K562 (cell line): ENCODE data around the gene BDH1. TPM values are rescaled to one million over a fixed set of nuclear protein-coding genes. Genes with fewer than 3 reads are reported as not detected.
A peak's percentile ranks its signal among the peaks of the same experiment; 100 is the strongest.

Experiments
- ARID2 ChIP-seq: fragments of 450-650 bp; IDR thresholded peaks from 2 replicates; pipeline ENCODE4 v1.6.1; 2017; ENCODE audit warnings: antibody characterized with exemption, mild to moderate bottlenecking
- CTBP1 ChIP-seq: fragments of 450-650 bp; IDR thresholded peaks from 2 replicates; pipeline ENCODE4 v1.6.1; 2016; ENCODE audit warnings: borderline replicate concordance
- CTCFL ChIP-seq: IDR thresholded peaks from 2 replicates; pipeline ENCODE4 v1.6.1; 2011; ENCODE audit warnings: borderline replicate concordance, low read depth, mild to moderate bottlenecking, moderate library complexity, low read length; ENCODE audit not compliant: insufficient read depth, poor library complexity, severe bottlenecking
- ETV6 ChIP-seq, 3 experiments: fragments of 150-350 bp in 1 of 3; sonication (generic) in 1 of 3; formaldehyde crosslinking in 1 of 3; IDR thresholded peaks; 2 replicates each; pipeline versions ENCODE4 v1.6.1 to v1.8.0; 2014 to 2022; ENCODE audit warnings: borderline replicate concordance in 2 of 3, low read depth in 2 of 3, antibody characterized with exemption in 1 of 3, low read length in 1 of 3, mild to moderate bottlenecking in 1 of 3, missing genetic modification reagents in 1 of 3
- RB1 ChIP-seq: fragments of 450-650 bp; IDR thresholded peaks from 2 replicates; pipeline ENCODE4 v1.6.1; 2017; ENCODE audit warnings: low read depth, mild to moderate bottlenecking
- RCOR1 ChIP-seq, 2 experiments: IDR thresholded peaks; 2 replicates each; pipeline ENCODE4 v1.6.1; 2012; ENCODE audit warnings: low read depth in 2 of 2, low read length in 2 of 2, borderline replicate concordance in 1 of 2, improper control_type of control experiment in 1 of 2
- SMC3 ChIP-seq: conservative IDR thresholded peaks from 2 replicates; pipeline ENCODE4 v1.6.1; 2011; ENCODE audit warnings: low read depth, low read length, improper control_type of control experiment; ENCODE audit not compliant: insufficient read depth
- STAG1 ChIP-seq: sonication (generic); formaldehyde crosslinking; IDR thresholded peaks from 2 replicates; pipeline ENCODE4 v1.5.0; 2020; ENCODE audit warnings: missing genetic modification reagents, borderline replicate concordance
- TCF3 ChIP-seq: sonication (generic); formaldehyde crosslinking; IDR thresholded peaks from 2 replicates; pipeline ENCODE4 v1.4.0; 2020; ENCODE audit warnings: mild to moderate bottlenecking, missing genetic modification reagents
- polyA plus RNA-seq, 8 experiments: library from polyadenylated mRNA; depleted of rRNA in 4 of 8; stranded (reverse) in 5 of 8; unstranded in 3 of 8; fragments of >200 nt; fragmentation: Nextera tagmentation in 2 of 8; fragmentation: Illumina TruSeq in 1 of 8; extraction: Ambion mirVana in 2 of 8; extraction: Trizol in 1 of 8; gene quantifications; 2 replicates each; pipeline versions ENCODE4 v1.2.1 to v1.2.3, GENCODE V29; 2011 to 2014; ENCODE audit warnings: inconsistent platforms in 1 of 8, missing spikeins in 1 of 8
- total RNA-seq, 7 experiments: library from RNA; depleted of rRNA in 6 of 7; stranded (reverse); fragments of >200 nt in 6 of 7; fragmentation: Illumina TruSeq in 2 of 7; extraction: Trizol in 2 of 7; gene quantifications; 2 replicates each; pipeline versions ENCODE4 v1.2.1 to v1.2.3, GENCODE V29; 2011 to 2021; ENCODE audit warnings: low replicate concordance in 1 of 7
- TF ChIP-seq, protein P1 (sequence below), 3 experiments: IDR thresholded peaks in 2 of 3; conservative IDR thresholded peaks in 1 of 3; 2 replicates each; pipeline ENCODE4 v1.5.1; 2011 to 2012; ENCODE audit warnings: low read length in 3 of 3, mild to moderate bottlenecking in 3 of 3, control low read depth in 2 of 3, improper control_type of control experiment in 1 of 3, inconsistent platforms in 1 of 3, low read depth in 1 of 3, mixed read lengths in 1 of 3, moderate library complexity in 1 of 3; ENCODE audit not compliant: insufficient read depth in 2 of 3

Gene BDH1
- total and polyA plus RNA-seq, 9 of the 15 experiments (the other 6 are each of a cell fraction or from before 2014, with no cell fraction given): 0.07 to 0.89 (median 0.12) TPM; not detected in 3

DNA sequence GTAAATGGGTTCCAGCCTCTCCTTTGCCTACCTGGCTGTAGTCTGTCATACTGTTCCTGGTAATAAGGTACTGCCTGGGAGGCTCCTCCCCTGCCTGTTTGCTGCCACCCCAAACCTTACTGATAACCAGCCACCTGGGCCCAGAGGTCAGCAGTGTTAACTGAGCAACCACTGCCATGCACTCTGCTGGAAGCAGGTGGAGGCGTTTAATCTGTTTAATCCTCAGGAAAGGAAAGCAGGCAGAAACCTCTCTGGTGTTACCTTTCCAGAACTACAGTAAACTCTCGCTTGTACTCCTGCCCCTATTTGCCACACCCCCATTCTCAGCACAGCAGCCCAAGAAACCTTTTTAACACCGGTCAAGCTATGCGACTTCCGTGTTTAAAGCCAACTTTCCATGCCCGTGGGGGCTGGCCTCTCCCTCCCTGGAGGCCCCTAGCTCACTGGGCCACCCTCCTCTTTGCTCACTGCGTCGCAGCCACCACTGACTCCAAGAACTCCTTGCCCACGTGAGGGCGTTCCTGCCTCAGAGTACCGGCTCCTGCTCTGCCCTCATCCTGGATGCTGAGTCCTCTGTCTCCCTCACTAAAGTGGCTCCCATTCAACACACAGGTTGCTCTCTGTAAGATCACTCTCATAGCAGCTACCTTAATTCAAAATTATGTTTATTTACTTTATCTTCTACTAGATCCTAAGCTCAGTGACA is 8.3 kb downstream of the BDH1 start (continued):
- TF ChIP-seq CTCFL (no peak), RCOR1 (IDR thresholded peaks at IDR 0.05; ENCODE audit: borderline replicate concordance in 1 of 2, low read depth in 2 of 2, low read length in 2 of 2) (peak in 1 of 2 experiments; percentile 42; a peak in 1 of 4 replicates), CTBP1 (peak; percentile 27; the same call in 1 of the 2 replicates), TCF3 (CRISPR knock-in tag) (no peak), RB1 (peak; percentile 10; the same call in 1 of the 2 replicates), SMC3 (peak; percentile 62), ETV6 (IDR thresholded peaks at IDR 0.05; ENCODE audit: borderline replicate concordance in 1 of 2, low read depth in 2 of 2, low read length in 1 of 2) (no peak), ETV6 (CRISPR knock-in tag; IDR thresholded peaks at IDR 0.05; ENCODE audit: borderline replicate concordance) (no peak), ARID2 (peak; percentile 85), STAG1 (peak; percentile 50; the same call in 1 of the 2 replicates)
- TF ChIP-seq, protein P1, sequence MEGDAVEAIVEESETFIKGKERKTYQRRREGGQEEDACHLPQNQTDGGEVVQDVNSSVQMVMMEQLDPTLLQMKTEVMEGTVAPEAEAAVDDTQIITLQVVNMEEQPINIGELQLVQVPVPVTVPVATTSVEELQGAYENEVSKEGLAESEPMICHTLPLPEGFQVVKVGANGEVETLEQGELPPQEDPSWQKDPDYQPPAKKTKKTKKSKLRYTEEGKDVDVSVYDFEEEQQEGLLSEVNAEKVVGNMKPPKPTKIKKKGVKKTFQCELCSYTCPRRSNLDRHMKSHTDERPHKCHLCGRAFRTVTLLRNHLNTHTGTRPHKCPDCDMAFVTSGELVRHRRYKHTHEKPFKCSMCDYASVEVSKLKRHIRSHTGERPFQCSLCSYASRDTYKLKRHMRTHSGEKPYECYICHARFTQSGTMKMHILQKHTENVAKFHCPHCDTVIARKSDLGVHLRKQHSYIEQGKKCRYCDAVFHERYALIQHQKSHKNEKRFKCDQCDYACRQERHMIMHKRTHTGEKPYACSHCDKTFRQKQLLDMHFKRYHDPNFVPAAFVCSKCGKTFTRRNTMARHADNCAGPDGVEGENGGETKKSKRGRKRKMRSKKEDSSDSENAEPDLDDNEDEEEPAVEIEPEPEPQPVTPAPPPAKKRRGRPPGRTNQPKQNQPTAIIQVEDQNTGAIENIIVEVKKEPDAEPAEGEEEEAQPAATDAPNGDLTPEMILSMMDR (IDR thresholded peaks at IDR 0.05 in 2 of 3, conservative IDR thresholded peaks at IDR 0.05 in 1 of 3; ENCODE audit: insufficient read depth in 2 of 3, low read depth in 1 of 3, low read length in 3 of 3): peak; percentile 70 to 80 (median 71)
